Measurements from ENCODE around the gene WNT7B.

DNA sequence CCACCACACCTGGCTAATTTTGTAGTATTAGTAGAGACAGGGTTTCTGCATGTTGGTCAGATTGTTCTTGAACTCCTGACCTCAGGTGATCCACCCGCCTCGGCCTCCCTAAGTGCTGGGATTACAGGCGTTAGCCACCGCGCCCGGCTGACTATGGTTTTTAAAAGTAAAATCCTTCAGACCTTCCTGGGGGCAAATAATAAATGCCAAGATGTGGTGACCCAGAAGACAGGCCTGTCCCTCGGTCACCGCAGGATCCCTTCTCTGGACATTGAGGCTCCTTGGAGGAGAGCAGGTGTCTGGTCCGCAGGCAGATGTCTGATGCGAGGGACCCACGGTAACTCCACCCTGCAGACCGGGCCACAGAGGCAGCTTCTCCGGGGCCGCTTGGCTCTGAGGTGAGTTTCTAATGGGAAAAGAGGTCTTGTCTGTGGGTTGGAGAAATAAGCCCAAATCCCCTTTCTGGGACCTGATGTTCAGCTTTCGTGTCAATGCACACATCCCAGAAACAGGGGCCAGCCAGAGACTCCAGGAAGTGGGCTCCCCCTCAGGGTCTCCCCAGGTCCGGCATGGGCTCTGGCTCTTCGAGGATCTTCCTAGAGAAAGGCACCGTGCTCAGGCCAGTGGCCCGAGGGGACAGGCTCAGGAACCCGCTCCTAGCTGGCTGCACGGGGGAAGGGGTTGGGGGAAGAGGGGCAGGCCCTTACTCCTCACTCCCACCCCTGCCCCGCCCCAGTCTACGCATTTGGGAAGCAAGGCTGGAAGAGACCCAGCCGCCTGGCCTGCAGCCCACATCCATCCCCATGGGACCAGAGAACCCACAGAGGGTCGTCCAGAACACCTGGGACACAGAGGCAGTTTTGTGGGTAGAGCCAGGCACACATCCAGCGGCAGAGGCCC is 100.6 kb downstream of the WNT7B start:
- TF ChIP-seq EP300 (IDR thresholded peaks at IDR 0.05) (no peak), POLR2A (IDR thresholded peaks at IDR 0.05) (no peak)
- TF ChIP-seq, protein P1, sequence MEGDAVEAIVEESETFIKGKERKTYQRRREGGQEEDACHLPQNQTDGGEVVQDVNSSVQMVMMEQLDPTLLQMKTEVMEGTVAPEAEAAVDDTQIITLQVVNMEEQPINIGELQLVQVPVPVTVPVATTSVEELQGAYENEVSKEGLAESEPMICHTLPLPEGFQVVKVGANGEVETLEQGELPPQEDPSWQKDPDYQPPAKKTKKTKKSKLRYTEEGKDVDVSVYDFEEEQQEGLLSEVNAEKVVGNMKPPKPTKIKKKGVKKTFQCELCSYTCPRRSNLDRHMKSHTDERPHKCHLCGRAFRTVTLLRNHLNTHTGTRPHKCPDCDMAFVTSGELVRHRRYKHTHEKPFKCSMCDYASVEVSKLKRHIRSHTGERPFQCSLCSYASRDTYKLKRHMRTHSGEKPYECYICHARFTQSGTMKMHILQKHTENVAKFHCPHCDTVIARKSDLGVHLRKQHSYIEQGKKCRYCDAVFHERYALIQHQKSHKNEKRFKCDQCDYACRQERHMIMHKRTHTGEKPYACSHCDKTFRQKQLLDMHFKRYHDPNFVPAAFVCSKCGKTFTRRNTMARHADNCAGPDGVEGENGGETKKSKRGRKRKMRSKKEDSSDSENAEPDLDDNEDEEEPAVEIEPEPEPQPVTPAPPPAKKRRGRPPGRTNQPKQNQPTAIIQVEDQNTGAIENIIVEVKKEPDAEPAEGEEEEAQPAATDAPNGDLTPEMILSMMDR (IDR thresholded peaks at IDR 0.05): no peak
